GM23338 (cell line): ENCODE measurements around the gene RNF175. TPM values are rescaled to one million over a fixed set of nuclear protein-coding genes. Genes with fewer than 3 reads are reported as not detected.

Experiments used
- ATAC-seq: fragments of 200-7000 bp; cut with Tn5 transposase; 3 replicates; pipeline ENCODE4 v1.9.1; 2020
- DNase-seq: peaks from one replicate; pipeline ENCODE4 v3.0.0-alpha.2; 2015; ENCODE audit warnings: low spot score
- H2AFZ ChIP-seq: fragments of 200-600 bp; sonication (generic); 2 replicates; pipeline ENCODE4 v1.8.0; 2016; ENCODE audit warnings: antibody characterized with exemption, mild to moderate bottlenecking, moderate library complexity
- H3F3A ChIP-seq: fragments of 200-600 bp; sonication (generic); replicated peaks from 2 replicates; pipeline ENCODE4 v1.8.0; 2017; ENCODE audit warnings: antibody characterized with exemption, mixed run types, low read depth
- H3K27ac ChIP-seq: fragments of 200-600 bp; sonication (generic); 2 replicates; pipeline ENCODE4 v1.6.1; 2016; ENCODE audit warnings: low read depth
- H3K27me3 ChIP-seq: fragments of 200-600 bp; sonication (generic); 2 replicates; pipeline ENCODE4 v1.8.0; 2016; ENCODE audit warnings: mild to moderate bottlenecking, mixed run types, moderate library complexity; ENCODE audit not compliant: insufficient read depth
- H3K36me3 ChIP-seq: fragments of 200-600 bp; sonication (generic); 2 replicates; pipeline ENCODE4 v1.8.0; 2016; ENCODE audit warnings: mild to moderate bottlenecking; ENCODE audit not compliant: insufficient read depth
- H3K4me1 ChIP-seq: fragments of 200-600 bp; sonication (generic); 2 replicates; pipeline ENCODE4 v1.8.0; 2016; ENCODE audit warnings: mild to moderate bottlenecking, moderate library complexity; ENCODE audit not compliant: insufficient read depth
- H3K4me2 ChIP-seq: fragments of 200-600 bp; sonication (generic); 2 replicates; pipeline ENCODE4 v1.7.1; 2017; ENCODE audit warnings: mixed run types
- H3K4me3 ChIP-seq: fragments of 200-600 bp; sonication (generic); 2 replicates; pipeline ENCODE4 v1.6.1; 2016; ENCODE audit warnings: mixed run types
- H3K79me2 ChIP-seq: fragments of 200-600 bp; sonication (generic); replicated peaks from 2 replicates; pipeline ENCODE4 v1.8.0; 2017; ENCODE audit warnings: mild to moderate bottlenecking; ENCODE audit not compliant: insufficient read depth
- H3K9me2 ChIP-seq: fragments of 200-600 bp; sonication (generic); 2 replicates; pipeline ENCODE4 v1.8.0; 2017; ENCODE audit not compliant: insufficient read depth
- H4K20me1 ChIP-seq: fragments of 200-600 bp; sonication (generic); replicated peaks from 2 replicates; pipeline ENCODE4 v1.8.0; 2017; ENCODE audit warnings: mild to moderate bottlenecking; ENCODE audit not compliant: insufficient read depth
- H3K27ac Mint-ChIP-seq: 2 replicates; pipeline ENCODE4 v1.8.0; 2020; ENCODE audit warnings: inconsistent platforms, mild to moderate bottlenecking, moderate library complexity, mixed read lengths
- H3K27me3 Mint-ChIP-seq: 3 replicates; pipeline ENCODE4 v1.8.0; 2022; ENCODE audit warnings: low read depth, mild to moderate bottlenecking, moderate library complexity, mixed read lengths, inconsistent platforms; ENCODE audit not compliant: insufficient read depth, poor library complexity
- H3K36me3 Mint-ChIP-seq: 3 replicates; pipeline ENCODE4 v1.8.0; 2021; ENCODE audit warnings: low read depth, mild to moderate bottlenecking, inconsistent platforms, moderate library complexity, mixed read lengths
- H3K4me1 Mint-ChIP-seq: 3 replicates; pipeline ENCODE4 v1.8.0; 2020; ENCODE audit warnings: mild to moderate bottlenecking, inconsistent platforms, mixed read lengths
- H3K4me3 Mint-ChIP-seq: 3 replicates; pipeline ENCODE4 v1.8.0; 2021; ENCODE audit warnings: moderate library complexity, mild to moderate bottlenecking, inconsistent platforms, mixed read lengths
- H3K9me3 Mint-ChIP-seq: 3 replicates; pipeline ENCODE4 v1.8.0; 2020; ENCODE audit warnings: moderate library complexity, mild to moderate bottlenecking, inconsistent platforms, mixed read lengths
- CREB1 ChIP-seq: fragments of 250-450 bp; sonication (Bioruptor Pico); IDR thresholded peaks from 2 replicates; pipeline ENCODE4 v1.5.0; 2020; ENCODE audit warnings: low read depth, mild to moderate bottlenecking, moderate library complexity
- CTCF ChIP-seq, 2 experiments: fragments of 200-600 bp in 1 of 2; sonication (generic) in 1 of 2; conservative IDR thresholded peaks; 2 replicates each; pipeline versions ENCODE4 v1.5.1 to v1.6.1; 2016 to 2017; ENCODE audit warnings: antibody characterized with exemption in 2 of 2, low read depth in 2 of 2, mild to moderate bottlenecking in 2 of 2, moderate library complexity in 1 of 2
- ETS1 ChIP-seq: IDR thresholded peaks from 2 replicates; pipeline ENCODE4 v1.6.1; 2016; ENCODE audit warnings: antibody characterized with exemption
- EZH2 ChIP-seq: fragments of 200-600 bp; sonication (generic); IDR thresholded peaks from one replicate; pipeline ENCODE4 v1.8.0; 2017; ENCODE audit warnings: antibody characterized with exemption, mild to moderate bottlenecking, low read depth; ENCODE audit not compliant: unreplicated experiment
- EZH2phosphoT487 ChIP-seq: fragments of 200-600 bp; sonication (generic); IDR thresholded peaks from one replicate; pipeline ENCODE4 v1.8.1; 2018; ENCODE audit warnings: antibody characterized with exemption; ENCODE audit not compliant: unreplicated experiment
- NANOG ChIP-seq: IDR thresholded peaks from 2 replicates; pipeline ENCODE4 v1.6.1; 2016; ENCODE audit warnings: antibody characterized with exemption, borderline replicate concordance
- POLR2AphosphoS5 ChIP-seq: IDR thresholded peaks from 2 replicates; pipeline ENCODE4 v1.6.1; 2016; ENCODE audit warnings: antibody characterized with exemption, low read depth
- STAT1 ChIP-seq: IDR thresholded peaks from one replicate; pipeline ENCODE4 v1.6.1; 2016; ENCODE audit warnings: antibody characterized with exemption; ENCODE audit not compliant: unreplicated experiment
- ZNF462 ChIP-seq: fragments of 250-450 bp; sonication (Bioruptor Pico); IDR thresholded peaks from 2 replicates; pipeline ENCODE4 v1.5.0; 2020; ENCODE audit warnings: mild to moderate bottlenecking, moderate library complexity
- polyA plus RNA-seq: library from polyadenylated mRNA; unstranded; fragments of >200 nt; fragmentation: Nextera tagmentation; extraction: Ambion mirVana; gene quantifications from 2 replicates; pipeline ENCODE4 v1.2.1, GENCODE V29; 2016
- total RNA-seq: library from RNA; depleted of rRNA; stranded (reverse); fragments of >200 nt; shearing (Covaris generic); gene quantifications from 2 replicates; pipeline ENCODE4 v1.2.3, GENCODE V29; 2014

Gene RNF175
- total and polyA plus RNA-seq, 2 experiments from 2014 or later, result 4.7 to 4.8 TPM

GRCh38 chr4:153725136-153725830 lies 34.5 kb downstream of the RNF175 start:
- Histone ChIP-seq H3K4me3 (no peak overlapping the region), H3F3A (no peaks in the 10 kb centered on the region), H3K27ac (no peak overlapping the region), H3K4me2 (no peak overlapping the region), H4K20me1 (no peaks in the 10 kb centered on the region), H3K36me3 (no peaks in the 10 kb centered on the region), H3K4me1 (no peaks in the 10 kb centered on the region; the same call in 1 of the 2 replicates), H3K79me2 (no peaks in the 10 kb centered on the region), H3K9me2 (no peaks in the 10 kb centered on the region), H2AFZ (no peak overlapping the region), H3K27me3 (no peaks in the 10 kb centered on the region)
- Mint-ChIP-seq H3K27me3 (peaks cover 4% of the 10 kb centered on the region), H3K4me3 (no peak overlapping the region), H3K9me3 (no peaks in the 10 kb centered on the region), H3K27ac (no peak overlapping the region), H3K4me1 (no peaks in the 10 kb centered on the region), H3K36me3 (no peaks in the 10 kb centered on the region)
- TF ChIP-seq EZH2 (no peak), STAT1 (no peak), CREB1 (CRISPR knock-in tag) (no peak), POLR2AphosphoS5 (no peak), CTCF (conservative IDR thresholded peaks at IDR 0.05; ENCODE audit: low read depth in 2 of 2) (no peak)
- no peak for ATAC-seq
- DNase-seq, result no peak

- H3K79me2 ChIP-seq, result no peaks in the 10 kb centered on the region
- no peaks in the 10 kb centered on the region for H3K9me2 ChIP-seq
- no peaks in the 10 kb centered on the region for H3K4me1 ChIP-seq
- H3K4me1 Mint-ChIP-seq, result no peaks in the 10 kb centered on the region
- ATAC-seq, result no peak
- H4K20me1 ChIP-seq, result no peaks in the 10 kb centered on the region
- no peak overlapping the region for H2AFZ ChIP-seq
- H3K4me3 ChIP-seq, result no peak overlapping the region
- H3K27me3 Mint-ChIP-seq, result peaks cover 4% of the 10 kb centered on the region
- H3K4me2 ChIP-seq, result no peak overlapping the region
- no peak overlapping the region for H3K4me3 Mint-ChIP-seq
- no peaks in the 10 kb centered on the region for H3K27me3 ChIP-seq
- no peaks in the 10 kb centered on the region for H3K9me3 Mint-ChIP-seq
- no peaks in the 10 kb centered on the region for H3F3A ChIP-seq
- no peaks in the 10 kb centered on the region for H3K36me3 ChIP-seq
- no peaks in the 10 kb centered on the region for H3K36me3 Mint-ChIP-seq
- H3K27ac Mint-ChIP-seq, result no peak overlapping the region
- no peak overlapping the region for H3K27ac ChIP-seq
- no peak for DNase-seq
- TF ChIP-seq STAT1 (no peak), EZH2 (no peak), ZNF462 (no peak), CREB1 (CRISPR knock-in tag) (no peak), ETS1 (no peak), NANOG (no peak), EZH2phosphoT487 (no peak), CTCF (conservative IDR thresholded peaks at IDR 0.05; ENCODE audit: low read depth in 2 of 2) (no peak)
These were observed 35.2 kb downstream of the RNF175 start for GRCh38 chr4:153724606-153725005.
